ENCODE results near the gene PPFIA3. TPM values are rescaled to one million over a fixed set of nuclear protein-coding genes. Genes with fewer than 3 reads are reported as not detected.
A peak's percentile ranks its signal among the peaks of the same experiment; 100 is the strongest.

PPFIA3 gene
- total RNA-seq, 1 experiment from 2014 or later: 4.9 TPM

GRCh38 chr19:49109569-49110233 lies 9.6 kb upstream of the PPFIA3 start:
- no peak overlapping the region for H3K27ac Mint-ChIP-seq (ENCODE audit: unreplicated experiment)
- no peak for DNase-seq
- peaks cover 12% of the 10 kb centered on the region for H3K4me1 Mint-ChIP-seq (ENCODE audit: low read depth, unreplicated experiment)
- no peaks in the 10 kb centered on the region for H3K9me3 Mint-ChIP-seq (ENCODE audit: low read depth, unreplicated experiment)
- peaks cover 57% of the 10 kb centered on the region for H3K36me3 Mint-ChIP-seq (ENCODE audit: insufficient read depth, unreplicated experiment)
- H3K27me3 Mint-ChIP-seq (ENCODE audit: unreplicated experiment): no peaks in the 10 kb centered on the region
- BruUV-seq (replicated peaks): no TSS peak
- CTCF ChIA-PET: interaction anchor here (0.6 kb wide), 1 partner anchor 89 kb away, joined by 3 read pairs; no protein-coding TSS in a partner anchor
- TF ChIP-seq, protein P1, sequence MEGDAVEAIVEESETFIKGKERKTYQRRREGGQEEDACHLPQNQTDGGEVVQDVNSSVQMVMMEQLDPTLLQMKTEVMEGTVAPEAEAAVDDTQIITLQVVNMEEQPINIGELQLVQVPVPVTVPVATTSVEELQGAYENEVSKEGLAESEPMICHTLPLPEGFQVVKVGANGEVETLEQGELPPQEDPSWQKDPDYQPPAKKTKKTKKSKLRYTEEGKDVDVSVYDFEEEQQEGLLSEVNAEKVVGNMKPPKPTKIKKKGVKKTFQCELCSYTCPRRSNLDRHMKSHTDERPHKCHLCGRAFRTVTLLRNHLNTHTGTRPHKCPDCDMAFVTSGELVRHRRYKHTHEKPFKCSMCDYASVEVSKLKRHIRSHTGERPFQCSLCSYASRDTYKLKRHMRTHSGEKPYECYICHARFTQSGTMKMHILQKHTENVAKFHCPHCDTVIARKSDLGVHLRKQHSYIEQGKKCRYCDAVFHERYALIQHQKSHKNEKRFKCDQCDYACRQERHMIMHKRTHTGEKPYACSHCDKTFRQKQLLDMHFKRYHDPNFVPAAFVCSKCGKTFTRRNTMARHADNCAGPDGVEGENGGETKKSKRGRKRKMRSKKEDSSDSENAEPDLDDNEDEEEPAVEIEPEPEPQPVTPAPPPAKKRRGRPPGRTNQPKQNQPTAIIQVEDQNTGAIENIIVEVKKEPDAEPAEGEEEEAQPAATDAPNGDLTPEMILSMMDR (IDR thresholded peaks at IDR 0.05; ENCODE audit: unreplicated experiment): no peak
- intact Hi-C loops (cut with micrococcal nuclease; ENCODE audit: unreplicated experiment): no loop called here
- no peak overlapping the region for H3K4me3 Mint-ChIP-seq (ENCODE audit: low read depth, unreplicated experiment)

DNA sequence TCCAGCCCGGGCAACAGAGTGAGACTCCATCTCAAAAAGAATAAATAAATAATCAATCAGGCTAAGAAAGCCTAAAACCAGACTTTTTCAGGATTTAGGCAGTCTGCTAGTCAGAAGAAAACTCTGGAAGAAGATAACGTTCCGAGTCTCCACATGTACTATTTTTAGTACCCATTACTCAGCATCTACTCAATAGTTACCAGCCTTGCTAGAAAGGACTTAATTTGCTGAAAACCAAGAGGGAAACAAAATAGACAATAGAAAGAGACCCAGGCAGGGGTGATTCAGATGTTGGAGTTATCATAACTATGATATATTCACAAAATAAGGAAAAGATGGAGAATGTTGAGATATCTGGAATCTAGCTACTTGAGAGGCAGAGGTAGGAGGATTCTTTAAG lies 8.8 kb upstream of the PPFIA3 start:
- intact Hi-C loops (cut with micrococcal nuclease; ENCODE audit: unreplicated experiment): no loop called here
- CTCF ChIA-PET: interaction anchor here (0.6 kb wide), 1 partner anchor 319 kb away, joined by 3 read pairs; no protein-coding TSS in a partner anchor
- Mint-ChIP-seq H3K27me3 (ENCODE audit: unreplicated experiment) (no peaks in the 10 kb centered on the region), H3K27ac (ENCODE audit: unreplicated experiment) (no peak overlapping the region), H3K4me1 (ENCODE audit: low read depth, unreplicated experiment) (peaks cover 12% of the 10 kb centered on the region), H3K36me3 (ENCODE audit: insufficient read depth, unreplicated experiment) (peaks cover 56% of the 10 kb centered on the region), H3K9me3 (ENCODE audit: low read depth, unreplicated experiment) (no peaks in the 10 kb centered on the region), H3K4me3 (ENCODE audit: low read depth, unreplicated experiment) (no peak overlapping the region)
- no peak for DNase-seq
- TF ChIP-seq, protein P1 (IDR thresholded peaks at IDR 0.05; ENCODE audit: unreplicated experiment): no peak
- no TSS peak for BruUV-seq (replicated peaks)

GRCh38 chr19:49111218-49111998 lies 7.9 kb upstream of the PPFIA3 start:
- DNase-seq: no peak
- Mint-ChIP-seq H3K9me3 (ENCODE audit: low read depth, unreplicated experiment) (no peaks in the 10 kb centered on the region), H3K36me3 (ENCODE audit: insufficient read depth, unreplicated experiment) (peaks cover 52% of the 10 kb centered on the region), H3K4me3 (ENCODE audit: low read depth, unreplicated experiment) (no peak overlapping the region), H3K4me1 (ENCODE audit: low read depth, unreplicated experiment) (peaks cover 16% of the 10 kb centered on the region), H3K27me3 (ENCODE audit: unreplicated experiment) (no peaks in the 10 kb centered on the region), H3K27ac (ENCODE audit: unreplicated experiment) (no peak overlapping the region)
- BruUV-seq (replicated peaks): no TSS peak
- TF ChIP-seq, protein P1 (IDR thresholded peaks at IDR 0.05; ENCODE audit: unreplicated experiment): no peak
- intact Hi-C loops (cut with micrococcal nuclease; ENCODE audit: unreplicated experiment): no loop called here
- CTCF ChIA-PET: interaction anchor here (0.6 kb wide), 1 partner anchor 11 kb away, joined by 11 read pairs; no protein-coding TSS in a partner anchor

- H3K36me3 Mint-ChIP-seq (ENCODE audit: insufficient read depth, unreplicated experiment): peaks cover 40% of the 10 kb centered on the region
- intact Hi-C loops (cut with micrococcal nuclease; ENCODE audit: unreplicated experiment): no loop called here
- no peaks in the 10 kb centered on the region for H3K27me3 Mint-ChIP-seq (ENCODE audit: unreplicated experiment)
- peak within 1 kb of the TSS; percentile 37 for H3K27ac Mint-ChIP-seq (ENCODE audit: unreplicated experiment)
- H3K4me1 Mint-ChIP-seq (ENCODE audit: low read depth, unreplicated experiment): peaks cover 36% of the 10 kb centered on the region
- CTCF ChIA-PET: interaction anchor here (0.9 to 2.2 kb wide), 8 partner anchors 14 to 121 kb away, joined by 3 to 27 read pairs (median 8); partner anchors contain the start of genes GYS1 and RUVBL2
- H3K4me3 Mint-ChIP-seq (ENCODE audit: low read depth, unreplicated experiment): peak within 1 kb of the TSS; percentile 74
- BruUV-seq (replicated peaks): no TSS peak
- H3K9me3 Mint-ChIP-seq (ENCODE audit: low read depth, unreplicated experiment): no peaks in the 10 kb centered on the region
- TF ChIP-seq, protein P1 (IDR thresholded peaks at IDR 0.05; ENCODE audit: unreplicated experiment): peak; percentile 73
- peak; percentile 91 for DNase-seq
These were observed 5.3 kb upstream of the PPFIA3 start, which contains the start of gene LIN7B for GRCh38 chr19:49113762-49114629. TSS of gene LIN7B (plus strand) at chr19:49114370. CDS start at chr19:49114405, 35 bp downstream.
